Fibroblast of pulmonary artery (primary cell): ENCODE results near the gene CDK14.

Source experiments
- DNase-seq: peaks from one replicate; pipeline ENCODE4 v3.0.0-alpha.2; 2010; ENCODE audit warnings: low read depth
- H3K4me3 ChIP-seq: replicated peaks from 2 replicates; pipeline ENCODE4 v1.5.1; 2011; ENCODE audit warnings: low read depth, mild to moderate bottlenecking, control low read depth, low read length, moderate library complexity
- CTCF ChIP-seq: IDR thresholded peaks from 2 replicates; pipeline ENCODE4 v1.5.1; 2011; ENCODE audit warnings: mild to moderate bottlenecking, control low read depth, low read length, inconsistent platforms; ENCODE audit errors: missing control alignments

The CDK14 gene

GRCh38 chr7:90966346-90966745, 370.2 kb downstream of the CDK14 start:
- TF ChIP-seq CTCF = no peak
- H3K4me3 ChIP-seq = no peak overlapping the region
- DNase-seq = no peak

- no peak for TF ChIP-seq CTCF
- DNase-seq = peak; percentile 21
Observed at GRCh38 chr7:90968871-90969270, 372.8 kb downstream of the CDK14 start.

GRCh38 chr7:90972906-90973550, 376.9 kb downstream of the CDK14 start:
- DNase-seq = peak; percentile 17
- no peak for TF ChIP-seq CTCF
- no peak overlapping the region for H3K4me3 ChIP-seq

More at GRCh38 chr7:90968871-90969270, 372.8 kb downstream of the CDK14 start:
- H3K4me3 ChIP-seq = no peak overlapping the region

- no peak overlapping the region for H3K4me3 ChIP-seq
- no peak for DNase-seq
- TF ChIP-seq CTCF = no peak
Observed at GRCh38 chr7:90977056-90977455, 380.9 kb downstream of the CDK14 start.

- TF ChIP-seq CTCF = no peak
Observed at GRCh38 chr7:90980545-90980944, 384.4 kb downstream of the CDK14 start.

GRCh38 chr7:90982228-90982627, 386.1 kb downstream of the CDK14 start:
- no peak for TF ChIP-seq CTCF
- DNase-seq = no peak
- no peak overlapping the region for H3K4me3 ChIP-seq

More at GRCh38 chr7:90980545-90980944, 384.4 kb downstream of the CDK14 start:
- peak; percentile 43 for DNase-seq
- H3K4me3 ChIP-seq = no peak overlapping the region

GRCh38 chr7:90984692-90985091, 388.6 kb downstream of the CDK14 start:
- no peak for DNase-seq
- no peak for TF ChIP-seq CTCF
- no peak overlapping the region for H3K4me3 ChIP-seq
